CD4-positive, alpha-beta T cell (primary cell): ENCODE results near the gene ITGA7. TPM values are rescaled to one million over a fixed set of nuclear protein-coding genes. Genes with fewer than 3 reads are reported as not detected.

ENCODE experiments used
- ATAC-seq: fragments of 200-7000 bp; cut with Tn5 transposase; one replicate; pipeline ENCODE4 v1.10.0; 2022; ENCODE audit warnings: mild to moderate bottlenecking; ENCODE audit not compliant: poor library complexity
- CTCF ChIA-PET: fragments of 350-600 bp; sonication (Branson Sonifier 250); formaldehyde crosslinking; loops from one replicate; lab custom pipeline; 2021; ENCODE audit warnings: antibody characterized with exemption, inconsistent platforms; lab: Charles Lee
- POLR2A ChIA-PET: fragments of 350-600 bp; sonication (Branson Sonifier 250); formaldehyde crosslinking; loops from one replicate; lab custom pipeline; 2021; ENCODE audit warnings: antibody characterized with exemption, inconsistent platforms; lab: Charles Lee
- DNase-seq, 14 experiments: peaks; one replicate each; pipeline ENCODE4 v3.0.0-alpha.2; 2013 to 2020; ENCODE audit warnings: mixed read lengths in 2 of 14
- H3K27ac ChIP-seq, 2 donors: one replicate each; pipeline versions ENCODE4 v1.5.1 to v1.7.0; 2013; ENCODE audit warnings: low read length in 2 of 2, low read depth in 1 of 2, mild to moderate bottlenecking in 1 of 2
- H3K27me3 ChIP-seq, 2 experiments: 1 replicate in 1 of 2; 2 replicates in 1 of 2; pipeline versions ENCODE4 v1.6.1 to v1.7.0; 2013; ENCODE audit warnings: low read length in 2 of 2, control low read depth in 1 of 2, mild to moderate bottlenecking in 1 of 2, moderate library complexity in 1 of 2; ENCODE audit not compliant: insufficient read depth in 2 of 2, control insufficient read depth in 1 of 2
- H3K36me3 ChIP-seq: one replicate; pipeline ENCODE4 v1.6.1; 2013; ENCODE audit warnings: low read length, control low read depth; ENCODE audit not compliant: insufficient read depth
- H3K4me1 ChIP-seq: one replicate; pipeline ENCODE4 v1.6.1; 2013; ENCODE audit warnings: low read length, control low read depth; ENCODE audit not compliant: insufficient read depth
- H3K4me3 ChIP-seq: one replicate; pipeline ENCODE4 v1.5.1; 2013; ENCODE audit warnings: mild to moderate bottlenecking, low read length, moderate library complexity
- H3K9me3 ChIP-seq, 2 experiments: 1 replicate in 1 of 2; 2 replicates in 1 of 2; pipeline versions ENCODE4 v1.6.1 to v1.7.0; 2013; ENCODE audit warnings: low read length in 2 of 2, mild to moderate bottlenecking in 2 of 2, control low read depth in 1 of 2, moderate library complexity in 1 of 2; ENCODE audit not compliant: control insufficient read depth in 1 of 2, insufficient read depth in 1 of 2
- H3K27ac Mint-ChIP-seq: one replicate; pipeline ENCODE4 v1.8.0; 2020; ENCODE audit warnings: mixed read lengths
- H3K27me3 Mint-ChIP-seq: one replicate; pipeline ENCODE4 v1.8.0; 2021; ENCODE audit warnings: mixed read lengths
- H3K36me3 Mint-ChIP-seq: one replicate; pipeline ENCODE4 v1.8.0; 2021; ENCODE audit warnings: low read depth, mixed read lengths
- H3K4me1 Mint-ChIP-seq: one replicate; pipeline ENCODE4 v1.8.0; 2021; ENCODE audit warnings: low read depth, mixed read lengths
- H3K4me3 Mint-ChIP-seq: one replicate; pipeline ENCODE4 v1.8.0; 2020; ENCODE audit warnings: mild to moderate bottlenecking, mixed read lengths
- H3K9me3 Mint-ChIP-seq: one replicate; pipeline ENCODE4 v1.8.0; 2020; ENCODE audit warnings: mixed read lengths
- CTCF ChIP-seq: fragments of 200-600 bp; IDR thresholded peaks from one replicate; pipeline ENCODE4 v1.8.0; 2022; ENCODE audit warnings: antibody characterized with exemption, mild to moderate bottlenecking
- intact Hi-C, 2 experiments: fragments of 100-400 bp; cut with DNase I in 1 of 2; cut with micrococcal nuclease in 1 of 2; formaldehyde crosslinking; loops; one replicate each; pipeline versions ENCODE4 v1.15.1 to v1.9.0; 2023 to 2025; cut with DNase I, micrococcal nuclease
- total RNA-seq, 174 experiments: library from RNA in 2 of 174; stranded (reverse) in 2 of 174; gene quantifications; one replicate each; pipeline ENCODE4 v1.2.3 and lab custom pipeline; 2021 to 2026

The ITGA7 gene
- total RNA-seq, 2 experiments from 2014 or later, result 1.2 to 1.6 TPM

- H3K27ac Mint-ChIP-seq, result peak overlapping the region; percentile 89
- ChIA-PET POLR2A (interaction anchor here (0.8 to 3.1 kb wide), 5 partner anchors 10 to 220 kb away, joined by 3 to 18 read pairs (median 11); no protein-coding TSS in a partner anchor), CTCF (interaction anchor here (0.7 to 3.8 kb wide), 13 partner anchors 7 to 453 kb away, joined by 3 to 46 read pairs (median 7); partner anchors contain the start of genes BLOC1S1, CD63, ITGA7 and ORMDL2)
- peaks cover 31% of the 10 kb centered on the region for H3K4me1 Mint-ChIP-seq
- H3K27me3 Mint-ChIP-seq, result no peaks in the 10 kb centered on the region
- Histone ChIP-seq H3K4me1 (peaks cover 24% of the 10 kb centered on the region), H3K27ac (peak overlapping the region in 1 of 2 donors; percentile 47), H3K27me3 (no peaks in the 10 kb centered on the region), H3K4me3 (no peak overlapping the region), H3K36me3 (no peaks in the 10 kb centered on the region), H3K9me3 (no peaks in the 10 kb centered on the region)
- peak; percentile 66 for TF ChIP-seq CTCF
- no peaks in the 10 kb centered on the region for H3K9me3 Mint-ChIP-seq
- peak overlapping the region; percentile 93 for H3K4me3 Mint-ChIP-seq
- DNase-seq, result peak in 13 of 14 experiments; percentile 32 to 76 (median 53)
- peak; percentile 36 for ATAC-seq
- H3K36me3 Mint-ChIP-seq, result no peaks in the 10 kb centered on the region
- intact Hi-C loops, result loop anchor here (5.0 to 10.0 kb wide), 3 partner anchors 80 to 368 kb away; partner anchors contain the start of genes ORMDL2 (in 1 of the 2), PA2G4 (in 1 of the 2) and SARNP (in 1 of the 2)
Observed at GRCh38 chr12:55736780-55737580, 29.3 kb upstream of the ITGA7 start.

GRCh38 chr12:55736076-55736475, 28.4 kb upstream of the ITGA7 start:
- no peak for TF ChIP-seq CTCF
- intact Hi-C loops, result loop anchor here (5.0 to 10.0 kb wide), 3 partner anchors 81 to 369 kb away; partner anchors contain the start of genes ORMDL2 (in 1 of the 2), PA2G4 (in 1 of the 2) and SARNP (in 1 of the 2)
- CTCF ChIA-PET, result interaction anchor here (3.6 kb wide), 1 partner anchor 11 kb away, joined by 46 read pairs; no protein-coding TSS in a partner anchor
- Mint-ChIP-seq H3K4me3 (peak overlapping the region; percentile 15), H3K27me3 (no peaks in the 10 kb centered on the region), H3K9me3 (no peaks in the 10 kb centered on the region), H3K36me3 (no peaks in the 10 kb centered on the region), H3K27ac (no peak overlapping the region), H3K4me1 (peaks cover 31% of the 10 kb centered on the region)
- H3K27ac ChIP-seq, result no peak overlapping the region
- no peaks in the 10 kb centered on the region for H3K9me3 ChIP-seq
- no peak for ATAC-seq
- H3K4me1 ChIP-seq, result peaks cover 20% of the 10 kb centered on the region
- no peak overlapping the region for H3K4me3 ChIP-seq
- no peak for DNase-seq
- H3K36me3 ChIP-seq, result no peaks in the 10 kb centered on the region
- no peaks in the 10 kb centered on the region for H3K27me3 ChIP-seq
- POLR2A ChIA-PET, result no interaction called here

GRCh38 chr12:55734595-55734994, 26.9 kb upstream of the ITGA7 start:
- ChIA-PET CTCF (no interaction called here), POLR2A (no interaction called here)
- Mint-ChIP-seq H3K36me3 (no peaks in the 10 kb centered on the region), H3K27me3 (no peaks in the 10 kb centered on the region), H3K27ac (no peak overlapping the region), H3K4me1 (peaks cover 45% of the 10 kb centered on the region), H3K4me3 (no peak overlapping the region), H3K9me3 (no peaks in the 10 kb centered on the region)
- no peak overlapping the region for H3K27ac ChIP-seq
- intact Hi-C loops, result loop anchor here in 1 of 2 experiments (10.0 kb wide), 2 partner anchors 80 to 370 kb away; partner anchors contain the start of gene PA2G4
- peaks cover 31% of the 10 kb centered on the region for H3K4me1 ChIP-seq
- H3K4me3 ChIP-seq, result no peak overlapping the region
- no peaks in the 10 kb centered on the region for H3K36me3 ChIP-seq
- no peak for TF ChIP-seq CTCF
- ATAC-seq (no peak), DNase-seq (no peak)
- no peaks in the 10 kb centered on the region for H3K27me3 ChIP-seq
- H3K9me3 ChIP-seq, result no peaks in the 10 kb centered on the region
